ENCODE results near the gene CEACAM3.

CEACAM3 gene

GRCh38 chr19:41746593-41747227 lies 49.7 kb upstream of the CEACAM3 start (continued):
- TF ChIP-seq CTCF (tag by site-specific recombination; IDR thresholded peaks at IDR 0.05) (peak; percentile 47), ZNF274 (IDR thresholded peaks at IDR 0.05; ENCODE audit: low read length) (no peak), ZNF274 (tag by site-specific recombination; IDR thresholded peaks at IDR 0.05; ENCODE audit: borderline replicate concordance) (no peak), ZNF404 (tag by site-specific recombination; IDR thresholded peaks at IDR 0.05) (no peak), ZNF530 (tag by site-specific recombination; IDR thresholded peaks at IDR 0.05; ENCODE audit: low read depth) (no peak), ZNF645 (tag by site-specific recombination; IDR thresholded peaks at IDR 0.05) (no peak), ZNF837 (tag by site-specific recombination; IDR thresholded peaks at IDR 0.05) (no peak), HOXD13 (CRISPR knock-in tag; IDR thresholded peaks at IDR 0.05; ENCODE audit: borderline replicate concordance) (no peak), ZNF830 (tag by site-specific recombination; IDR thresholded peaks at IDR 0.05; ENCODE audit: low read depth) (no peak), ZNF426 (tag by site-specific recombination; IDR thresholded peaks at IDR 0.05) (no peak), ZNF114 (tag by site-specific recombination; IDR thresholded peaks at IDR 0.05) (no peak)
- TF ChIP-seq, protein P1, sequence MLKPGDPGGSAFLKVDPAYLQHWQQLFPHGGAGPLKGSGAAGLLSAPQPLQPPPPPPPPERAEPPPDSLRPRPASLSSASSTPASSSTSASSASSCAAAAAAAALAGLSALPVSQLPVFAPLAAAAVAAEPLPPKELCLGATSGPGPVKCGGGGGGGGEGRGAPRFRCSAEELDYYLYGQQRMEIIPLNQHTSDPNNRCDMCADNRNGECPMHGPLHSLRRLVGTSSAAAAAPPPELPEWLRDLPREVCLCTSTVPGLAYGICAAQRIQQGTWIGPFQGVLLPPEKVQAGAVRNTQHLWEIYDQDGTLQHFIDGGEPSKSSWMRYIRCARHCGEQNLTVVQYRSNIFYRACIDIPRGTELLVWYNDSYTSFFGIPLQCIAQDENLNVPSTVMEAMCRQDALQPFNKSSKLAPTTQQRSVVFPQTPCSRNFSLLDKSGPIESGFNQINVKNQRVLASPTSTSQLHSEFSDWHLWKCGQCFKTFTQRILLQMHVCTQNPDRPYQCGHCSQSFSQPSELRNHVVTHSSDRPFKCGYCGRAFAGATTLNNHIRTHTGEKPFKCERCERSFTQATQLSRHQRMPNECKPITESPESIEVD (tag by site-specific recombination; IDR thresholded peaks at IDR 0.05) = no peak

GRCh38 chr19:41748012-41748411 lies 48.4 kb upstream of the CEACAM3 start:
- POLR2A ChIA-PET = no interaction called here
- Histone ChIP-seq H3K4me3 (ENCODE audit: low read depth, low read length) (no peak overlapping the region), H3K4me1 (ENCODE audit: control insufficient read depth, insufficient read depth, low read length) (peaks cover 8% of the 10 kb centered on the region; the same call in 1 of the 2 replicates), H3K9me3 (ENCODE audit: control insufficient read depth, insufficient read depth, low read depth, low read length) (no peaks in the 10 kb centered on the region), H3K36me3 (ENCODE audit: control insufficient read depth in 2 of 2, insufficient read depth in 1 of 2, low read length in 2 of 2) (no peaks in the 10 kb centered on the region), H3K27ac (ENCODE audit: extremely low read depth, low read depth, low read length) (no peak overlapping the region)
- CTCF ChIA-PET = interaction anchor here (0.6 to 7.1 kb wide), 12 partner anchors 9 to 376 kb away, joined by 3 to 121 read pairs (median 6); partner anchors contain the start of gene CEACAM5
- TF ChIP-seq, protein P2, sequence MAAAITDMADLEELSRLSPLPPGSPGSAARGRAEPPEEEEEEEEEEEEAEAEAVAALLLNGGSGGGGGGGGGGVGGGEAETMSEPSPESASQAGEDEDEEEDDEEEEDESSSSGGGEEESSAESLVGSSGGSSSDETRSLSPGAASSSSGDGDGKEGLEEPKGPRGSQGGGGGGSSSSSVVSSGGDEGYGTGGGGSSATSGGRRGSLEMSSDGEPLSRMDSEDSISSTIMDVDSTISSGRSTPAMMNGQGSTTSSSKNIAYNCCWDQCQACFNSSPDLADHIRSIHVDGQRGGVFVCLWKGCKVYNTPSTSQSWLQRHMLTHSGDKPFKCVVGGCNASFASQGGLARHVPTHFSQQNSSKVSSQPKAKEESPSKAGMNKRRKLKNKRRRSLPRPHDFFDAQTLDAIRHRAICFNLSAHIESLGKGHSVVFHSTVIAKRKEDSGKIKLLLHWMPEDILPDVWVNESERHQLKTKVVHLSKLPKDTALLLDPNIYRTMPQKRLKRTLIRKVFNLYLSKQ (tag by site-specific recombination; IDR thresholded peaks at IDR 0.05; ENCODE audit: borderline replicate concordance) = no peak
- TF ChIP-seq ZFP41 (tag by site-specific recombination; IDR thresholded peaks at IDR 0.05; ENCODE audit: borderline replicate concordance) = no peak
- no peak for TF ChIP-seq ZBTB21 (tag by site-specific recombination; IDR thresholded peaks at IDR 0.05)
- no peak for TF ChIP-seq ZNF837 (tag by site-specific recombination; IDR thresholded peaks at IDR 0.05)
- TF ChIP-seq ZNF366 (tag by site-specific recombination; conservative IDR thresholded peaks at IDR 0.05) = peak; percentile 89
- TF ChIP-seq, protein P3, sequence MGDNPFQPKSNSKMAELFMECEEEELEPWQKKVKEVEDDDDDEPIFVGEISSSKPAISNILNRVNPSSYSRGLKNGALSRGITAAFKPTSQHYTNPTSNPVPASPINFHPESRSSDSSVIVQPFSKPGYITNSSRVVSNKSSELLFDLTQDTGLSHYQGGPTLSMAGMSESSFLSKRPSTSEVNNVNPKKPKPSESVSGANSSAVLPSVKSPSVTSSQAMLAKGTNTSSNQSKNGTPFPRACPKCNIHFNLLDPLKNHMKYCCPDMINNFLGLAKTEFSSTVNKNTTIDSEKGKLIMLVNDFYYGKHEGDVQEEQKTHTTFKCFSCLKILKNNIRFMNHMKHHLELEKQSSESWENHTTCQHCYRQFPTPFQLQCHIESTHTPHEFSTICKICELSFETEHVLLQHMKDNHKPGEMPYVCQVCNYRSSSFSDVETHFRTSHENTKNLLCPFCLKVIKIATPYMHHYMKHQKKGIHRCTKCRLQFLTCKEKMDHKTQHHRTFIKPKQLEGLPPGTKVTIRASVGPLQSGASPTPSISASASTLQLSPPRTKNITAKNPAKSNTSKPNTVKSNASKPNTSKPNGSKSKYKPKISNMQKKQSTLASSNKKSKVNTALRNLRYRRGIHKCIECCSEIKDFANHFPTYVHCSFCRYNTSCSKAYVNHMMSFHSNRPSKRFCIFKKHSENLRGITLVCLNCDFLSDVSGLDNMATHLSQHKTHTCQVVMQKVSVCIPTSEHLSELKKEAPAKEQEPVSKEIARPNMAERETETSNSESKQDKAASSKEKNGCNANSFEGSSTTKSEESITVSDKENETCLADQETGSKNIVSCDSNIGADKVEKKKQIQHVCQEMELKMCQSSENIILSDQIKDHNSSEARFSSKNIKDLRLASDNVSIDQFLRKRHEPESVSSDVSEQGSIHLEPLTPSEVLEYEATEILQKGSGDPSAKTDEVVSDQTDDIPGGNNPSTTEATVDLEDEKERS (tag by site-specific recombination; IDR thresholded peaks at IDR 0.05) = no peak
- no peak for TF ChIP-seq ZNF747 (tag by site-specific recombination; IDR thresholded peaks at IDR 0.05)
- no peak for TF ChIP-seq ZNF121 (tag by site-specific recombination; IDR thresholded peaks at IDR 0.05)
